Neutrophil (primary cell): ENCODE results near the gene USF2.
"Not testable (repeated sequence)": the region's sequence is repeated elsewhere in the genome, so short reads cannot be mapped to it uniquely, and the experiment has no call there.

Experiments used
- H3K27ac ChIP-seq: fragments of 200-600 bp; sonication (generic); 2 replicates; pipeline ENCODE4 v1.5.1; 2016; ENCODE audit warnings: mild to moderate bottlenecking, moderate library complexity
- H3K27me3 ChIP-seq: fragments of 200-600 bp; sonication (generic); 2 replicates; pipeline ENCODE4 v1.6.0; 2016; ENCODE audit warnings: mild to moderate bottlenecking
- H3K36me3 ChIP-seq: fragments of 200-600 bp; sonication (generic); 2 replicates; pipeline ENCODE4 v1.5.1; 2017
- H3K4me1 ChIP-seq, 2 experiments: fragments of 200-600 bp in 1 of 2; sonication (generic) in 1 of 2; 1 replicate in 1 of 2; 2 replicates in 1 of 2; pipeline versions ENCODE4 v1.5.1 to v1.6.1; 2013 to 2016; ENCODE audit warnings: low read depth in 1 of 2, low read length in 1 of 2, mild to moderate bottlenecking in 1 of 2, moderate library complexity in 1 of 2; ENCODE audit not compliant: control insufficient read depth in 1 of 2, insufficient read depth in 1 of 2
- H3K4me3 ChIP-seq, 2 experiments: fragments of 200-600 bp in 1 of 2; sonication (generic) in 1 of 2; 1 replicate in 1 of 2; 2 replicates in 1 of 2; pipeline ENCODE4 v1.5.1; 2013 to 2016; ENCODE audit warnings: low read depth in 1 of 2, low read length in 1 of 2, mild to moderate bottlenecking in 1 of 2, moderate library complexity in 1 of 2
- H3K9me3 ChIP-seq: fragments of 200-600 bp; sonication (generic); 2 replicates; pipeline ENCODE4 v1.5.1; 2016
- CTCF ChIP-seq: fragments of 200-600 bp; sonication (generic); IDR thresholded peaks from 2 replicates; pipeline ENCODE4 v1.5.1; 2016; ENCODE audit warnings: antibody characterized with exemption

The USF2 gene

GRCh38 chr19:35284153-35285094 is 15.7 kb downstream of the USF2 start:
- peaks cover 34% of the 10 kb centered on the region for H3K27me3 ChIP-seq
- H3K27ac ChIP-seq: no peak overlapping the region
- peaks cover 8% of the 10 kb centered on the region for H3K36me3 ChIP-seq
- H3K9me3 ChIP-seq: no peaks in the 10 kb centered on the region
- H3K4me1 ChIP-seq: no peaks in the 10 kb centered on the region
- no peak overlapping the region for H3K4me3 ChIP-seq
- no peak for TF ChIP-seq CTCF

GRCh38 chr19:35285095-35285449 is 16.3 kb downstream of the USF2 start:
- Histone ChIP-seq H3K4me3 (no peak overlapping the region), H3K27ac (no peak overlapping the region), H3K36me3 (peaks cover 2% of the 10 kb centered on the region), H3K9me3 (no peaks in the 10 kb centered on the region), H3K4me1 (no peaks in the 10 kb centered on the region), H3K27me3 (peaks cover 34% of the 10 kb centered on the region)
- no peak for TF ChIP-seq CTCF

GRCh38 chr19:35285465-35285864 is 16.7 kb downstream of the USF2 start:
- H3K4me1 ChIP-seq, H3K9me3 ChIP-seq, H3K36me3 ChIP-seq, H3K4me3 ChIP-seq, H3K27ac ChIP-seq: not testable (repeated sequence)
- peaks cover 34% of the 10 kb centered on the region for H3K27me3 ChIP-seq

- not testable (repeated sequence) for H3K27ac ChIP-seq, H3K9me3 ChIP-seq, H3K36me3 ChIP-seq, H3K4me3 ChIP-seq, H3K4me1 ChIP-seq
- H3K27me3 ChIP-seq: peaks cover 33% of the 10 kb centered on the region
Measured at GRCh38 chr19:35286101-35286500, 17.3 kb downstream of the USF2 start.

GRCh38 chr19:35287713-35288112 is 19.0 kb downstream of the USF2 start:
- H3K4me3 ChIP-seq: no peak overlapping the region
- H3K27me3 ChIP-seq: peaks cover 17% of the 10 kb centered on the region
- no peak for TF ChIP-seq CTCF

GRCh38 chr19:35288331-35288730 is 19.6 kb downstream of the USF2 start:
- H3K27me3 ChIP-seq: peaks cover 10% of the 10 kb centered on the region
- TF ChIP-seq CTCF: no peak
- H3K36me3 ChIP-seq: no peaks in the 10 kb centered on the region
- no peaks in the 10 kb centered on the region for H3K4me1 ChIP-seq
- no peaks in the 10 kb centered on the region for H3K9me3 ChIP-seq
- no peak overlapping the region for H3K4me3 ChIP-seq
- no peak overlapping the region for H3K27ac ChIP-seq

More at GRCh38 chr19:35287713-35288112, 19.0 kb downstream of the USF2 start:
- H3K27ac ChIP-seq: no peak overlapping the region
- no peaks in the 10 kb centered on the region for H3K9me3 ChIP-seq
- H3K36me3 ChIP-seq: no peaks in the 10 kb centered on the region
- H3K4me1 ChIP-seq: no peaks in the 10 kb centered on the region
